ENCODE measurements around the gene WAC.
"Not testable (repeated sequence)": the region's sequence is repeated elsewhere in the genome, so short reads cannot be mapped to it uniquely, and the experiment has no call there.

The WAC gene, protein sequence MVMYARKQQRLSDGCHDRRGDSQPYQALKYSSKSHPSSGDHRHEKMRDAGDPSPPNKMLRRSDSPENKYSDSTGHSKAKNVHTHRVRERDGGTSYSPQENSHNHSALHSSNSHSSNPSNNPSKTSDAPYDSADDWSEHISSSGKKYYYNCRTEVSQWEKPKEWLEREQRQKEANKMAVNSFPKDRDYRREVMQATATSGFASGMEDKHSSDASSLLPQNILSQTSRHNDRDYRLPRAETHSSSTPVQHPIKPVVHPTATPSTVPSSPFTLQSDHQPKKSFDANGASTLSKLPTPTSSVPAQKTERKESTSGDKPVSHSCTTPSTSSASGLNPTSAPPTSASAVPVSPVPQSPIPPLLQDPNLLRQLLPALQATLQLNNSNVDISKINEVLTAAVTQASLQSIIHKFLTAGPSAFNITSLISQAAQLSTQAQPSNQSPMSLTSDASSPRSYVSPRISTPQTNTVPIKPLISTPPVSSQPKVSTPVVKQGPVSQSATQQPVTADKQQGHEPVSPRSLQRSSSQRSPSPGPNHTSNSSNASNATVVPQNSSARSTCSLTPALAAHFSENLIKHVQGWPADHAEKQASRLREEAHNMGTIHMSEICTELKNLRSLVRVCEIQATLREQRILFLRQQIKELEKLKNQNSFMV

DNA sequence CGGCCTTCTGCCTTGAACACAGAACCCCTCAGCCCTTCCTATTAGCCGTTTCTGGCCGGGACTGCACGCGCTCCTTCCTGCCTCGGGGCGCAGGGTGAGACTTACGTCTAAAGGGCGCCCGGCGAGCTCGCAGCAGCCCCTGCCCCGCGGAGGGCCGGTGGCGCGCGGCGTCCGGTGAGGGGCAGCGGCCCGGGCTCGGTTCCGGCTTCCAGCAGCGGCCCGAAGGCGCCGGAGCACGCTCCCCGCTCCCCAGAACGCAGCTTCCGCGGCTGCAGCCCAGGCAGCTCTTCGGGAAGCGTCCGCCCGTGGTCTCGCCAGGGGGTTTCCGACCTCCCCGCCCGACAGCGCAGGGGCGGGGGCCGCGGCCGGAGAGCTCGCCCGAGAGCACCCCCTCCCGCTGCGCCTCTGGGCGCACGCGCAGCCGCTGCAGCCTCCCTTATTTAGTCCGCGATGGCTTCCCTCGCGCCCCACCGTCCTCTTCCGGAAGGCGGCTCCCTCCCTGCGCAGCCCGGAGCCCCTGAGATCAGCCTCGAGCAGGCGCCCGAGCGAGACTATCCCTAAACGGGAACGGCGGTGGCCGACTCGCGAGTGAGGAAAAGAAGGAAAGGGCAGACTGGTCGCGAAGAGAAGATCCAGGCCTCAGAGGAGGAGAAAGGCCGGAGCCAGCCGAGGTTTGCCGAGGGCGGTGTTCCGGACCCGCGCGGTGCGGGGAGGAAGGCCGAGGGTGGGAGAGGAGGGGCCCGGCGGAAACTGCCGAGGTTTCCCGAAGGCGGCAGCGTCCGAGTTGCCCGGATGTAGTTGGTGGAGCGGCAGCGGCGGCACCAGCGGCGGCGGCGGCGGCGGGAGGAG lies at the start of gene WAC:
WAC (plus strand) TSS at position 782 of the 849 bp plus-strand sequence. CDS start 462 bp downstream, outside the sequence.
- DNase-seq: peak; percentile 73

DNA sequence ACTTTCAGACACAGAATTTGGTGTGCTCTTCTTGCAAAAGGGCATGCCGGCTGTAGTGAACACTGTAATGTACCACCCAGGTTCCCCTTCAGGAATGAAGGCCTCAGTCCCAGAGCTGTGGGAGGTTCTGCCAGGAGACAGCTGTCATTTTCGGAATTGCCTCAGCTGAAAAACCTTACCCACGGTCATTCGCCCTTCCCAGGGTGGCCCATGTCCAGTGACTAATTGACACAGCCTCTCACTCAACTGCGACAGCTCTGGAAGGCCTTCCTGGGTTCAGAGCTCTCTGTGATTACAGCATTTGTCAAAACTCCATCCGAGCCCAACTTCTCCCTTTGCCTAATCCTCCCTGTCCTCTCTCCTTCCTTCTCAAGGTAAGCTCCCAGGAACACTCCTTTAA lies 43.7 kb upstream of the WAC start:
- no peak for DNase-seq

DNA sequence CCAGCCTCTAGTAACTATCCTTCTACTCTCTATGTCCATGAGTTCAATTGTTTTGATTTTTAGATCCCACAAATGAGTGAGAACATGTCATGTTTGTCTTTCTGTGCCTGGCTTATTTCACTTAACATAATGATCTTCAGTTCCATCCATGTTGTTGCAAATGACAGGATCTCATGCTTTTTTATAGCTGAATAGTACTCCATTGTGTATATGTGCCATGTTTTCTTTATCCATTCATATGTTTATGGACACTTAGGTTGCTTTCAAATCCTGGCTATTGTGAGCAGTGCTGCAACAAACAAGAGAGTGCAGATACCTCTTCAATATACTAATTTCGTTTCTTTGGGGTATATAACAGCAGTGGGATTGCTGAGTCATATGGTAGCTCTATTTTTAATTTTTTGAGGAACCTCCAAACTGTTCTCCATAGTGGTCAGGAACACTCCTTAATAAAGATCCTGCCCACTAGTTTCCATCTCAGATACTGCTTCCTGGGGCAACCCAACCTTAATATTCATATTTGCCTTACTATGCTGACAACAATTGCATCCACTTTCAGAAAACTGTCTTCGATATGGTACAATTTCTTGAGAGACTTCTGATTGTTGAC lies 42.6 kb upstream of the WAC start:
- not testable (repeated sequence) for DNase-seq

DNA sequence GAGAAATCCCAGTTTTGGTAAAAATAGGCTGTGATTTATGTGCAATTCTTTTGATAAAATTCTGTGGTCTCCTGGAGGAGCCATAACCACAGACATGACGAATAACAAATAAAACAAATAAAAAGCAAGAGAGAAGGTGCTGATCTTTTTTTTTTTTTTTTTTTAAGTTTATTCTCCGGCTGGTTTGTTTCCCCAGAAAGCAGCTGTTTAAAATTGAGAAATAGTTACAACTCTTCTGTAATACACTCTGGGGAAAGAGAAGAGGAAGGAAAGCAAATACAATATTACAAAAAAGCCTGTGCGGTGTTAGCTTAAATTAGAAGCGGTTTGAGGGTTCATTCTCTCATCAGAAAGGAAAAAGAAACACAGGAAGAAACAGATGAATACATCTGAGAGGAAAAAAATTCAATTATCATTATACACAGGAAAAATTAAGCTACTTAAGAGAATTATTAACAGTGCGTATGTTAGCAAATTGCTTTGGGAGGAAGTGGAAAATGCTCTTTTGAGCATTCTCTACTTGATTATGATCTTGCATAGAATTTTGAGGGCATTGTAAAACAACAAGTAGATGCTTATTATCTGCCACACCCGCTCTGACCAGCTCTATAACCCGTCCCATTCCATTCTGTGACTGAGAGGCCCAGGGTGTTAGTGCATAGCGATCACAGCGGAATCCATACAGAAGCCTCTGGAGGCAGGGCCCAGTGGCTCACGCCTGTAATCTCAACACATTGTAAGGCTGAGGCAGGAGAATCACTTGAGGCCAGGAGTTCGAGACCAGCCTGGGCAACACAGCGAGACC lies 40.6 kb upstream of the WAC start:
- no peak for DNase-seq

DNA sequence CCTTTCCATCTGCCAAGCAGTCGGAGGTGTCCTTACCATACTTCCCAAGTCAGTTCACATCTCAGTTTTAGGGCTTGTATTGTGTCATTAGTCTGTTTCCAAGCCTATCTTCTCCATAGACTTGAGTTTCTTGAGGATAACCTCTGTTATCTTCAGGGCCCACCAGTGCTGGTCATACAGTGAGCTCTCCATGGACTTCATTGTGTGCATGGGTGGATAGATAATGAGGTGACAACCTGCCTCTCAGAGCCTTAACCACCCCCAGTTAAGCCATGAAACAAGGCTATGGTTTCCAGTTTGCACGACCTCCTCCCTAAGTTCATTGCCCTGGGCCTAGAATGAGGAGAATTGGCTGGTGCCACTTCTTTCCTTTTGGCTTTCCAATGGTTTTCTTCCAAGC lies 38.5 kb upstream of the WAC start:
- DNase-seq: no peak

DNA sequence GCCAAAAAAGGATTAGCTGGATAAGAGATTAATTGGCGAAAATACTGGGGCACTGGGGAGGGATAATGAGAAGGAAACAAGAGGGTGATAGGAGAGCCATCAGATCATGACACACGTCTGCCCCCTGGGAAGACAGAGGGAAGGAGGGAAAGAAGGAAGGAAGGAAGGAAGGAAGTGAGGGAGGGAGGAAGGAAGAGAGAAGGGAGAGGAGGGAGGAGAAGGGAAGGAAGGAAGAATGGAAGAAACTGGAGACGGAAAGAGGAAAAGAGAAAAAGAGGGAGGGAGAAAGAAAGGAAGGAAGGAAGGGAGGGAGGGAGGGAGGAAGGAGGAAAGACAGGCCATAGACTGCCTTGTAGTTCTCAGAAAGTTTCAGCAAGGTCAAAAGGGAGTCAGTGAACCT lies 37.8 kb upstream of the WAC start:
- no peak for DNase-seq

DNA sequence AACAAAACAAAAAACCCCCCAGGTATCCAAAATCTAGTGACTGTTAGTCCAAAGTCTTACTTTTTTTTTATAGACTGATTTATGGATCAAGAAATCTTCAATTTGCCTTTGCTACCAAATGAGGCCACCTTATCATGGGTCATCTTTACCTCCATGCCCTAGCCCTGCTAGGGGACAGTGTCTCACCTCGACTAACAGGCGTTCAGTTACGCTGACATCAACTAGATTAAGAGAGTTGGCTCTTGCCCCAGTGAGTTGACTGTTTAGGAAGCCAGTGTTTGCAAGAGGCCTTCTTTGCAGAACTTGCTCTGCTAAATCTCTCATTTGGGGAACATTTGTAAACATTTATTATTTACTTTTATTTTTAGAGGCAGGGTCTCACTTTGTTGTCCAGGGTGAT lies 36.9 kb upstream of the WAC start:
- DNase-seq: no peak

DNA sequence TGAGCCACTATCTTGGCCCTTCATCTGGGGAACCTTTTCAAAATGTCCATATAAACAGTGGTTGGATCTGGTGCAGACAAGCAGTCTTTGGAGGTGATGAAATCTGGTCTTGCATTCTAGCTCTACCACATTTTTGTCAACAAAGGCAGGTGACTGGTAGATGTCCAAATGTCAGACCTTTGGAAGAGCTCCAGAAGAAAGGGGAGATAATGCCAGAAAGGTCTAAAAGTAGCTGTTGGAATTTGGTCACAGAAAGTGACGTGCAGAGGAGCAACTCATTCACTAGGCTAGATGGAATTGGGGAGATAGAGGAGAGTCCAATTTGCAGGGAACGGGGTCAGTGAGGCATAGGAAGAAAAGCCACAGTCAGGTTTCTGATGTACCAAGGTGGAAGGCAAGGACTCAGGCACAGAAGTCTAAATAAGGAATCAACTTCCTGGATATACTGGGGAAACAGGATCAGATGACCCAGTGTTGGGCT lies 36.4 kb upstream of the WAC start:
- no peak for DNase-seq

DNA sequence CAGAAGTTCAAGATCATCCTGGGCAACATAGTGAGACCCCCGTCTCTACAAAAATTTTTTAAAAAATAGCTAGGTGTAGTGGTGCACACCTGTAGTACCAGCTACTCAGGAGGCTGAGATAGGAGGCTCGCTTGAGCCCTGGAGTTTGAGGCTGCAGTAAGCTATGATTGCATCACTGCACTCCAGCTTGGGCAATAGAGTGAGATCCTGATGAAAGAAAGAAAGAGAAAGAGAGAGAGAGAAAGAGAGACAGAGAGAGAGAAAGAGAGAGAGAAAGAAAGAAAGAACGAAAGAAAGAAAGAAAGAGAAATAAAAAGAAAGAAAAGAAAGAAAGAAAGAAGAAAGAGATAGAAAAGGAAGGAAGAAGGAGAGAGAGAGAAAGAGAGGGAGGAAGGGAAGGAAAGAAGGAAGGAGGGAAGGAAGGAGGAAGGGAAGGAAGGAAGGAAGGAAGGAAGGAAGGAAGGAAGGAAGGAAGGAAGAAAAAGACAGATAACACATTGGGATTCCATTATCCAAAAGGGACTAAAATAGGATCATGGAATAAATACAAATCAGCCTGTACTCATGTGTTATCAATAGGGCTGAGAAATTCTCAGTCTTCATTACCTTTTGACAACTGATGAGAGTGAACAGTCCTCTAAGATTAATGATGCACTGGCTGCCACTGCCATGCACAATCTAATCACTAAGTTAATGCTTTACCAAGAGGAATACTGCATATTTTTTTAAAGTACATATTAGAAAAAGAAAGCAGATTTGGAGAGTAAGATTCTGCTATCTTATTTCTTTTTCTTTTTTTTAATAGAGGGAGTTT lies 35.4 kb upstream of the WAC start:
- DNase-seq: no peak

DNA sequence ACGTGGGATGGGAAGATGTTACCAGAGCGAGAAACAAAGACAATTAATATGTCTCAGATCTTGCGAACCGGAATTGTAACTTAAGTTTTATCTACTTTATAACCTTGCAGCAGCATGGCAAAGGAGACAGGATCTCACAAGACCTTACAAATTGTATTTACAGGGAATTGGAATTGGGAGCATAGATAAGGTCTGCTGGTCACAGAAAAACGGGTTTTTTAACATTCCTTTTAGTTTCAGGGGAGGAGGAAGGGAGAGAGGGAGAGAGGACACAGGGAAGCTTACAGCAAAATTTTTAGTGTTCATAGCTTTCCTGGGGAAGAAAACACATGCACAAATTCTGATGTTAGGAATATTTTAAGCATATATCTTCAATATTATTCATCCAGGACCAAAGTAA lies 32.7 kb upstream of the WAC start:
- not testable (repeated sequence) for DNase-seq

DNA sequence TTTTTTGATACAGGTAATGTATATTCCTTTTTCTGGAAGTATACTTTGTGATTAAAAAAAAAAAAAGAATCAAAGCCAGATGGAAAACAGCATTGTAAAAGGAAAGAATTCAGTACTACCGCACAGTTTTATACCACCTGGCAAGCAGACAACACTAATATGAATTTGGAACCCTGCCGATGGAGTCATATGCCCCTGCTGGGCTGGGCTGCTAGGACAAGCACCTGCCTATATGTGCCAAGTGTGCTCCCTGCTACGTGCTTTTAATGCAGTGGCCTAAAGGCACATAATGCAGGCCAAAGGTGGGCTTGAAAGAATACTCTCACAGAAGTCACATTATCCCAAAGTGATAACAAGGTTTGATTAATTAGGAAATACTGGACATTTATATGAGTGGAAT lies 29.8 kb upstream of the WAC start:
- DNase-seq: no peak

DNA sequence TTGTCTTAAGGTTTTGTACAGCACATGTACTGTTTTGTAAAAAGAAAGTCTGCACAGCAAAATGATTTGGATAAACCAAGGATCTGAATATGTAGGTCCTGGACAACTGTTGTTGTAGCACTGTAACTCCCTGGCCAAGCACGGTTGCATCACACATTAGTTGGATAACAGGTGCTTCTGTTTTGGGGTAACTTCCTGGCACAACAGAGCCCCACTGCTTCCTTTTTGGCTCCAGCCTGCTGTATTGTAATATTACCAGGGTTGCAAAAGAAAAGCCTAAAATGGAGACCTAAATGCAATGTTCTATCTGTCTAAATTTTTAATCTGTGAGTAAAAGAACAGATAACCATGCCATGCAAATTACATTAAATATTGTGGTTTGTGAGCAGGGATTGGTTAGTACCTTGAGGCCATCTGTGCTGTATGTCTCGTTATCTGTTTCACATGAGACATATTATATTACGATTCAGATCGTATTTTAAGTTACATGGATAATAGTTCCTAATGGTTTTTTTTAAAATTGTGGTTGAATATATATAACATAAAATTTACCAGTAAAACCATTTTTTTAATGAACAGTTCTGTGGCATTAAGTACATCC lies 27.5 kb upstream of the WAC start:
- DNase-seq: no peak

DNA sequence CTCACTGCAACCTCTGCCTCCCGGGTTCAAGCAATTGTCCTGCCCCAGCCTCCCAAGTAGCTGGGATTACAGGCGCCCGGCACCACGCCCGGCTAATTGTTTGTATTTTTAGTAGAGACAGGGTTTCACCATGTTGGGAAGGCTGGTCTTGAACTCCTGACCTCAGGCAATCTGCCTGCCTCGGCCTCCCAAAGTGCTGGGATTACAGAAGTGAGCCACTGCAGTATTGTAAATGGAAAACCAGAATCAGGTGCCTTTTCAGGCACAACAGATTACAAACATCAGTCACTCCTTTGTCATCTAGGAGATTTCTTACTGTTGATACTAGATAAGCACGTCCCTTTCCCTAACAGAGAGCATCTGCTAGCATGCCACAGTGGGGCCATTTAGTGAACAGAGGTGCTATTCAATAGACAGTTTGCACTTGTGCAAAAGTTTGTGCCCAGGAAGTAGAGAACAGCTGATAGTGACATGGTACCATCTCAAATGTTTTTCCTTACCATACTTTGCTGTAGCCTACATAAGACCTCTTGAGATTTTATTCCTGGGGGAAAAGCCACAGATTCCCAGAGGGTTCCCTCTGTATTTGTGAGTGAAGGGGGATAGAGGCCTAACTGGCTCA lies 24.5 kb upstream of the WAC start:
- DNase-seq: no peak

DNA sequence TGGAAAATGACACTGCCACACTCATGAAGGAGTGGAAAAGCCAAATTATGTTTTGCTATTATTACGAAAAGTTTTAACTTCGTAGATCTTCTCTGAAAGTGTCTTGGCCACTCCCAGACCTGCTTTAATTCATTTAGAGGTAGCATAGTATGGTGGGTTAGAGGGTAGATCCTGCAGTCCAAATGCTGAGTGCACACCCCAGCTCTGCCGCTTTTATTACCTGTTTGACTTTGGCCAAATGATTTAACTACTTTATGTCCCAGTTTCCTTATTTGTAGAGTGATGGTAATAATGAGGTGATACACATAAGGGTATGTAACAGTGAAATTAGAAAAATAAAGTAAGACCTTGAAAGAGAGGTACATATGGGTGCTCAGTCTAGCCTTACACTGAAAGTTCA lies 23.6 kb upstream of the WAC start:
- DNase-seq: no peak

DNA sequence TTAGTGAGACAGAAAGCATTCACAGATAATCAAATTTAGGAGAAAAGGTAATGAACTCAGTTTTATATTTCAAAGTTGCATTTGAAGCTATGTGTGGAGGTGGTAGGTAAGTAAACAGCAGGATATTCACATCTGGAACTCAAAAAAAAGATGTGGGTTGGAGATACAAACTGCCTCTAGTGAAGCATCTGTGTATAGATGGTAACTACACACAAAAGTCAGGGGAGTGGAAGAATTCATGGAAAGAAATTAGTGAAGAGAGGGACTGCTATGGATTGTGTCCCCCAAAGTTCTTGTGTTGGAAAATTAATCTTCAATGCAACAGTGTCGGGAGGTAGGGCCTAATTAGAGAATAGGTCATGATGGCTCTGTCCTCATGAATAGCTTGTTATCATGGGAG lies 18.3 kb upstream of the WAC start:
- no peak for DNase-seq

DNA sequence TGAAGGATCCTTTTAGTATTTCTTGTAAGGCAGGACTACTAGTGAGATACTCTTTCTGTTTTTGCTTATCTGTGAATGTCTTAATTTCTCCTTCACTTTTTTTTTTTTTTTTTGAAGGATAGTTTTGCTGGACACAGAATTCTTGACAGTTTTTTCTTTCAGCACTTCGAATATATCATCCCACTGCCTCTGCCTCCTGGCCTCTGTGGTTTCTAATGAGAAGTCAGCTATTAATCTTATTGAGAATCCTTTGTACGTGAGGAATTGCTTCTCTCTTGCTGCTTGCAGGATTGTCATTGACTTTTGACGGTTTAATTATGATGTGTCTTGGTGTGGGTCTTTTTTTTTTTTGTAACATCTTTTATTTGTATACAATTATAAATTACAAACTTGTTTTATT lies 12.6 kb upstream of the WAC start:
- peak; percentile 45 for DNase-seq

DNA sequence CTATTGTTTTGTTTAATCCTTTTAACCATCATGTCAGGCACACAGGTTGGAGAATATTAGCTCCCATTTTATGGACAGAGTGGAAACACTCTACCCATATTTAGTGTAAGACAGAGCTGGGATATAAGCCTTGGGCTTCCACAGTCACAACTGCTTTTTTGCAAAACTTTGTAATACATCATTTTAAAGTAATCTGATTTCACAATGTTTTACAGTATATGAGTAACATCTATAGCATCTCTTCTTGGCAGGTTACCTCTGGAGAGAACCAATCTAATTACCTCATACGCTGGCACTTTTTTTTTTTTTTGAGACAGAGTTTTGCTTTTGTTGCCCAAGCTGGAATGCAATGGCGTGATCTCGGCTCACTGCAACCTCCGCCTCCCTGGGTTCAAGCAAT lies 12.1 kb upstream of the WAC start:
- peak; percentile 55 for DNase-seq

DNA sequence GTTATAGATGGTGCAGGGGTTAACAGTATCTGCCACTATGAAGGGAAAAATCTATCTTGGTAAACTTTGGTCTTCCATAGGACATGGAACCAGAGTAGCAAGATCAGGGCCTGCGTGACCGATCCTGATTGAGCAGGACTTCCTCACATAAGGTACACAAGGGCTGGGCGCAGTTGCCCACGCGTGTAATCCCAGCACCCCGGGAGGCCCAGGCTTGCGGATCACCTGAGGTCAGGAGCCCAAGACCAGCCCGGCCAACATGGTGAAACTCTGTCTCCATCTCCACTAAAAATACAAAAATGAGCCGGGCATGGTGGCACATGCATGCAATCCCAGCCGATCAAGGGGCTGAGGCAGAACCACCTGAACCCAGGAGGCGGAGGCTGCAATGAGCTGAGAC lies 11.0 kb upstream of the WAC start:
- not testable (repeated sequence) for DNase-seq

DNA sequence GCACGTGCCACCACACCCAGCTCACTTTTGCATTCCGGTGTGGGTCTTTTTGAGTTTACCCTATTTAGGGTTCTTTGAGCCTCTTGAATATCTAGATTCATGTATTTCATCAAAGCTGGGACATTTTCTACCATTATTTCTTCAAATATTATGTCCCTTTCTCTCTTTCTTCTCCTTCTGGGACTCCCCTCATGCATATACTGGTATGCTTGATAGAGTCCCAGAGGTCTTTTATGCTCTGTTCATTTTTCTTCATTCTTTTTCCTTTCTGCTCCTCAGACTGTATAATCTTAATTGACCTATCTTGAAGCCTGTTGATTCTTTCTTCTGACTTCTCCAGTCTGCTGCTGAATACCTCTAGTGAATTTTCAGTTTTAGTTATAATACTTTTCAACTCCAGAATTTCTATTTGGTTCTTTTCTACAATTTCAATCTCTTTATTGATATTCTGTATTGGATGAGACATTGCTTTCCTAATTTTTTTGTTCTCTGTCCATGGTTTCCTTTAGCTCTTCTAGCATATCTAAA lies 9.1 kb upstream of the WAC start:
- DNase-seq: no peak

DNA sequence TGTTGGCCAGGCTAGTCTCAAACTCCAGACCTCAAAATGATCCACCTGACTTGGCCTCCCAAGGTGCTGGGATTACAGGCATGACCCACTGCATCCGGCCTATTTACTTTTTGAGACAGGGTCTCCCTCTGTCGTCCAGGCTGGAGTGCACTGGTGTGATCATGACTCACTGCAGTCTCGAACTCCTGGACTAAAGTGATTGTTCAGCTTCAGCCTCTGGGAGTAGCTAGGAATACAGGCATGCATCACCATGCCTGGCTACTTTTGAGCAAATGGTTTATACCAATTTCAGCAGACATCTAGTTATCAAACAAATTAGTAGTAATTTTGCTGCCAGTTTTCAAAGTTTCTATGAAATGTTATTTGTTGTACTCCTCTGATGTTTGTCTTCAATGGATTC lies 2.2 kb upstream of the WAC start:
- no peak for DNase-seq
